GM12878 (cell line): ENCODE results near the gene OR4F15. TPM values are rescaled to one million over a fixed set of nuclear protein-coding genes. Genes with fewer than 3 reads are reported as not detected.

Experiments used
- ATAC-seq: fragments of 200-7000 bp; cut with Tn5 transposase; 3 replicates; pipeline ENCODE4 v1.9.1; 2020; ENCODE audit warnings: mild to moderate bottlenecking, moderate library complexity
- BruUV-seq: library from RNA; stranded (reverse); fragments of 400-500 nt; replicated peaks from 2 replicates; lab custom pipeline; 2021; lab: Mats Ljungman, UMichigan
- CTCF ChIA-PET: fragments of 300-600 bp; sonication (Branson Sonifier 250); formaldehyde crosslinking; extraction: SDS; loops from one replicate; lab custom pipeline; 2021; ENCODE audit warnings: inconsistent platforms; lab: Yijun Ruan, JAX
- POLR2A ChIA-PET: fragments of 350-600 bp; formaldehyde crosslinking; extraction: SDS; loops from one replicate; lab custom pipeline; 2021; ENCODE audit warnings: inconsistent platforms; lab: Charles Lee
- RAD21 ChIA-PET: fragments of 300-600 bp; sonication (Branson Sonifier 250); formaldehyde crosslinking; loops from one replicate; lab custom pipeline; 2023; ENCODE audit warnings: antibody characterized with exemption; ENCODE audit not compliant: unreplicated experiment; lab: Charles Lee
- SMC1A ChIA-PET: fragments of 300-600 bp; sonication (Branson Sonifier 250); formaldehyde crosslinking; loops from one replicate; lab custom pipeline; 2023; ENCODE audit not compliant: unreplicated experiment, uncharacterized antibody; lab: Charles Lee
- DNase-seq: peaks from one replicate; pipeline ENCODE4 v3.0.0-alpha.2; 2011; ENCODE audit warnings: low read depth, low spot score
- FAIRE-seq: peaks from 3 replicates; lab custom pipeline; 2011; peaks lifted over from hg19 to GRCh38; lab: Jason Lieb, UNC
- H2AFZ ChIP-seq: 2 replicates; pipeline ENCODE4 v1.6.0; 2011; ENCODE audit warnings: low read depth, low read length, control low read depth; ENCODE audit not compliant: control insufficient read depth
- H3K27ac ChIP-seq: 2 replicates; pipeline ENCODE4 v1.5.1; 2011; ENCODE audit warnings: control low read depth; ENCODE audit not compliant: control insufficient read depth, insufficient read depth
- H3K27me3 ChIP-seq, 2 experiments: replicated peaks in 1 of 2; 2 replicates each; pipeline versions ENCODE4 v1.6.0 to v1.6.1; 2011; ENCODE audit warnings: low read length in 1 of 2; ENCODE audit not compliant: control insufficient read depth in 2 of 2, insufficient read depth in 2 of 2
- H3K36me3 ChIP-seq, 2 experiments: 2 replicates each; pipeline ENCODE4 v1.5.1; 2011; ENCODE audit warnings: low read length in 1 of 2; ENCODE audit not compliant: control insufficient read depth in 2 of 2, insufficient read depth in 2 of 2
- H3K4me1 ChIP-seq: 2 replicates; pipeline ENCODE4 v1.6.1; 2011; ENCODE audit warnings: mild to moderate bottlenecking, low read length, moderate library complexity, mixed read lengths; ENCODE audit not compliant: control insufficient read depth, insufficient read depth
- H3K4me2 ChIP-seq: 2 replicates; pipeline ENCODE4 v1.6.0; 2011; ENCODE audit warnings: control low read depth; ENCODE audit not compliant: control insufficient read depth, insufficient read depth
- H3K4me3 ChIP-seq: fragments of 200-600 bp; sonication (generic); 2 replicates; pipeline ENCODE4 v1.5.1; 2016
- H3K79me2 ChIP-seq: 2 replicates; pipeline ENCODE4 v1.6.0; 2011; ENCODE audit warnings: low read length; ENCODE audit not compliant: control insufficient read depth, insufficient read depth
- H3K9ac ChIP-seq: 2 replicates; pipeline ENCODE4 v1.8.0; 2011; ENCODE audit warnings: low read length, control low read depth, mixed read lengths; ENCODE audit not compliant: control insufficient read depth, insufficient read depth
- H3K9me3 ChIP-seq: replicated peaks from 3 replicates; pipeline ENCODE4 v1.5.1; 2011; ENCODE audit warnings: mild to moderate bottlenecking, low read length; ENCODE audit not compliant: control insufficient read depth, insufficient read depth
- H4K20me1 ChIP-seq: 2 replicates; pipeline ENCODE4 v1.6.0; 2011; ENCODE audit not compliant: control insufficient read depth, insufficient read depth
- CEBPB ChIP-seq, 2 experiments: fragments of 150-350 bp in 1 of 2; IDR thresholded peaks; 2 replicates each; pipeline ENCODE4 v1.6.1; 2012 to 2014; ENCODE audit warnings: low read depth in 2 of 2, low read length in 2 of 2, borderline replicate concordance in 1 of 2, inconsistent platforms in 1 of 2
- NBN ChIP-seq: fragments of 450-650 bp; IDR thresholded peaks from 2 replicates; pipeline ENCODE4 v1.6.1; 2016
- NR2C1 ChIP-seq: fragments of 450-650 bp; IDR thresholded peaks from 2 replicates; pipeline ENCODE4 v1.6.1; 2017; ENCODE audit warnings: antibody characterized with exemption, mild to moderate bottlenecking, moderate library complexity
- SRF ChIP-seq, 2 experiments: IDR thresholded peaks; 2 replicates each; pipeline ENCODE4 v1.6.1; 2011; ENCODE audit warnings: low read depth in 2 of 2, low read length in 2 of 2, mild to moderate bottlenecking in 1 of 2, moderate library complexity in 1 of 2
- ZNF24 ChIP-seq: fragments of 450-650 bp; IDR thresholded peaks from 2 replicates; pipeline ENCODE4 v1.6.1; 2017; ENCODE audit warnings: antibody characterized with exemption, mild to moderate bottlenecking
- ZSCAN29 ChIP-seq: fragments of 450-650 bp; IDR thresholded peaks from 2 replicates; pipeline ENCODE4 v1.6.1; 2017; ENCODE audit warnings: mild to moderate bottlenecking, moderate library complexity
- WGBS: methylation state at CpG from one replicate; pipeline ENCODE4 v1.1.6; 2016; ENCODE audit warnings: low lambda C conversion rate; ENCODE audit not compliant: insufficient replicate concordance, insufficient coverage; ENCODE audit errors: missing lambda C conversion rate; 5-methylcytosine and 5-hydroxymethylcytosine counted together
- in situ Hi-C: fragments of 300-500 bp; cut with MboI; formaldehyde crosslinking; loops from 9 replicates; pipeline ENCODE4 v1.14.3; 2018; ENCODE audit warnings: mixed read lengths
- intact Hi-C: fragments of 100-400 bp; cut with micrococcal nuclease; formaldehyde crosslinking; loops from one replicate; pipeline ENCODE4 v1.14.2; 2022; ENCODE audit not compliant: unreplicated experiment
- polyA plus RNA-seq, 11 experiments: library from polyadenylated mRNA; depleted of rRNA in 4 of 11; unstranded in 6 of 11; stranded (reverse) in 5 of 11; fragments of >200 nt; fragmentation: Nextera tagmentation in 4 of 11; fragmentation: Illumina TruSeq in 1 of 11; extraction: Ambion mirVana in 4 of 11; extraction: Trizol in 1 of 11; gene quantifications; 1 replicate in 1 of 11; 2 replicates in 10 of 11; pipeline versions ENCODE4 v1.2.1 to v1.2.3, GENCODE V29; 2011 to 2016; ENCODE audit warnings: inconsistent platforms in 2 of 11, missing spikeins in 2 of 11, low read depth in 1 of 11
- total RNA-seq, 4 experiments: library from RNA; depleted of rRNA in 3 of 4; stranded (reverse); fragments of >200 nt in 3 of 4; fragmentation: Illumina TruSeq in 1 of 4; extraction: Trizol in 1 of 4; gene quantifications; 2 replicates each; pipeline versions ENCODE4 v1.2.1 to v1.2.3, GENCODE V29; 2013 to 2021
- TF ChIP-seq, protein P1 (sequence below): fragments of 450-650 bp; IDR thresholded peaks from 2 replicates; pipeline ENCODE4 v1.6.1; 2016; ENCODE audit warnings: mild to moderate bottlenecking
- TF ChIP-seq, protein P2 (sequence below): fragments of 450-650 bp; IDR thresholded peaks from 2 replicates; pipeline ENCODE4 v1.6.1; 2017; ENCODE audit warnings: low read depth, mild to moderate bottlenecking, moderate library complexity
- TF ChIP-seq, protein P3 (sequence below): fragments of 450-650 bp; IDR thresholded peaks from 2 replicates; pipeline ENCODE4 v1.6.1; 2017; ENCODE audit warnings: mild to moderate bottlenecking, low read depth, inconsistent platforms; ENCODE audit not compliant: poor library complexity, severe bottlenecking
- TF ChIP-seq, protein P4 (sequence below): fragments of 150-350 bp; IDR thresholded peaks from 2 replicates; pipeline ENCODE4 v1.6.1; 2016; ENCODE audit warnings: low read depth, low read length
- TF ChIP-seq, protein P5 (sequence below): fragments of 450-650 bp; IDR thresholded peaks from 2 replicates; pipeline ENCODE4 v1.6.1; 2017; ENCODE audit warnings: borderline replicate concordance
- TF ChIP-seq, protein P6 (sequence below): IDR thresholded peaks from 2 replicates; pipeline ENCODE4 v1.6.1; 2011; ENCODE audit warnings: low read depth, mild to moderate bottlenecking, low read length, moderate library complexity, borderline replicate concordance; ENCODE audit errors: extremely low read depth

Gene OR4F15
- total and polyA plus RNA-seq, 10 of the 15 experiments (the other 5 are each of a cell fraction or from before 2014, with no cell fraction given): not detected

DNA sequence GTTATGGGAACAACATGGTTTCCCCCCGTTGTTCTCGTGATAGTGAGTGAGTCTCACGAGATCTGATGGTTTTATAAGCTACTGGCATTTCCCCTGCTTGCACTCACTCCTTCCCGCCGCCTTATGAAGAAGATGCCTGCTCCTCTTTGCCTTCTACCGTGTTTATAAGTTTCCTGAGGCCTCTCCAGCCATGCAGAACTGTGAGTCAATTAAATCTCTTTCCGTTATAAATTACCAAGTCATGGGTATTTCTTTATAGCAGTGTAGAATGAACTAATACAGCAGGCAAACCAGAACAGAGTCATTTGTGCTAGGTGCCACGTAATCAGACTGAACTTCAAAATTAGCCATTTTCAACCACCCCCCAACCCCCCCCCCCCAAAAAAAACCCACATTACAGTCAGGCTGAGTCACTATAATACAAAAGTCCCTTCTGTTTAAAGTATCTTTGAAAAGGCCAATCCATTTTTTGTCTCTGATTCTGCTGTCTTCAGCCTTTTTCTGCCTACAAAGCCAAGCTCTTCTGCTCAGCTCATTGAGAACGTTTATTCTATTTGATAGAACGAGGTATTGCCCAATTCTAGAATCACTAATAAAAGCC is 4.6 kb upstream of the OR4F15 start:
- intact Hi-C loops (no loop called here), in situ Hi-C loops (no loop called here)
- Histone ChIP-seq H3K4me3 (no peak overlapping the region), H3K4me1 (no peaks in the 10 kb centered on the region), H2AFZ (no peak overlapping the region), H3K27ac (no peak overlapping the region), H3K9me3 (no peaks in the 10 kb centered on the region), H3K9ac (no peak overlapping the region), H3K27me3 (no peaks in the 10 kb centered on the region), H4K20me1 (no peaks in the 10 kb centered on the region), H3K4me2 (no peak overlapping the region), H3K36me3 (no peaks in the 10 kb centered on the region), H3K79me2 (no peaks in the 10 kb centered on the region)
- ChIA-PET POLR2A (no interaction called here), SMC1A (interaction anchor here (1.3 kb wide), 1 partner anchor 14 kb away, joined by 3 read pairs; no protein-coding TSS in a partner anchor), CTCF (no interaction called here), RAD21 (no interaction called here)
- DNase-seq: no peak
- WGBS: 2% methylated on average over 10 of the region's 10 CpGs
- no peak for FAIRE-seq
- peak; percentile 46 for ATAC-seq
- no TSS peak for BruUV-seq
- TF ChIP-seq NBN: no peak
- no peak for TF ChIP-seq CEBPB (IDR thresholded peaks at IDR 0.05; ENCODE audit: borderline replicate concordance in 1 of 2, low read depth in 2 of 2, low read length in 2 of 2)
- TF ChIP-seq, protein P1, sequence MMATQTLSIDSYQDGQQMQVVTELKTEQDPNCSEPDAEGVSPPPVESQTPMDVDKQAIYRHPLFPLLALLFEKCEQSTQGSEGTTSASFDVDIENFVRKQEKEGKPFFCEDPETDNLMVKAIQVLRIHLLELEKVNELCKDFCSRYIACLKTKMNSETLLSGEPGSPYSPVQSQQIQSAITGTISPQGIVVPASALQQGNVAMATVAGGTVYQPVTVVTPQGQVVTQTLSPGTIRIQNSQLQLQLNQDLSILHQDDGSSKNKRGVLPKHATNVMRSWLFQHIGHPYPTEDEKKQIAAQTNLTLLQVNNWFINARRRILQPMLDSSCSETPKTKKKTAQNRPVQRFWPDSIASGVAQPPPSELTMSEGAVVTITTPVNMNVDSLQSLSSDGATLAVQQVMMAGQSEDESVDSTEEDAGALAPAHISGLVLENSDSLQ: no peak
- TF ChIP-seq SRF (IDR thresholded peaks at IDR 0.05; ENCODE audit: low read depth in 2 of 2, low read length in 2 of 2): no peak
- TF ChIP-seq, protein P2, sequence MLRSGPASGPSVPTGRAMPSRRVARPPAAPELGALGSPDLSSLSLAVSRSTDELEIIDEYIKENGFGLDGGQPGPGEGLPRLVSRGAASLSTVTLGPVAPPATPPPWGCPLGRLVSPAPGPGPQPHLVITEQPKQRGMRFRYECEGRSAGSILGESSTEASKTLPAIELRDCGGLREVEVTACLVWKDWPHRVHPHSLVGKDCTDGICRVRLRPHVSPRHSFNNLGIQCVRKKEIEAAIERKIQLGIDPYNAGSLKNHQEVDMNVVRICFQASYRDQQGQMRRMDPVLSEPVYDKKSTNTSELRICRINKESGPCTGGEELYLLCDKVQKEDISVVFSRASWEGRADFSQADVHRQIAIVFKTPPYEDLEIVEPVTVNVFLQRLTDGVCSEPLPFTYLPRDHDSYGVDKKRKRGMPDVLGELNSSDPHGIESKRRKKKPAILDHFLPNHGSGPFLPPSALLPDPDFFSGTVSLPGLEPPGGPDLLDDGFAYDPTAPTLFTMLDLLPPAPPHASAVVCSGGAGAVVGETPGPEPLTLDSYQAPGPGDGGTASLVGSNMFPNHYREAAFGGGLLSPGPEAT: no peak
- TF ChIP-seq, protein P3, sequence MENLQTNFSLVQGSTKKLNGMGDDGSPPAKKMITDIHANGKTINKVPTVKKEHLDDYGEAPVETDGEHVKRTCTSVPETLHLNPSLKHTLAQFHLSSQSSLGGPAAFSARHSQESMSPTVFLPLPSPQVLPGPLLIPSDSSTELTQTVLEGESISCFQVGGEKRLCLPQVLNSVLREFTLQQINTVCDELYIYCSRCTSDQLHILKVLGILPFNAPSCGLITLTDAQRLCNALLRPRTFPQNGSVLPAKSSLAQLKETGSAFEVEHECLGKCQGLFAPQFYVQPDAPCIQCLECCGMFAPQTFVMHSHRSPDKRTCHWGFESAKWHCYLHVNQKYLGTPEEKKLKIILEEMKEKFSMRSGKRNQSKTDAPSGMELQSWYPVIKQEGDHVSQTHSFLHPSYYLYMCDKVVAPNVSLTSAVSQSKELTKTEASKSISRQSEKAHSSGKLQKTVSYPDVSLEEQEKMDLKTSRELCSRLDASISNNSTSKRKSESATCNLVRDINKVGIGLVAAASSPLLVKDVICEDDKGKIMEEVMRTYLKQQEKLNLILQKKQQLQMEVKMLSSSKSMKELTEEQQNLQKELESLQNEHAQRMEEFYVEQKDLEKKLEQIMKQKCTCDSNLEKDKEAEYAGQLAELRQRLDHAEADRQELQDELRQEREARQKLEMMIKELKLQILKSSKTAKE: no peak
- TF ChIP-seq, protein P4, sequence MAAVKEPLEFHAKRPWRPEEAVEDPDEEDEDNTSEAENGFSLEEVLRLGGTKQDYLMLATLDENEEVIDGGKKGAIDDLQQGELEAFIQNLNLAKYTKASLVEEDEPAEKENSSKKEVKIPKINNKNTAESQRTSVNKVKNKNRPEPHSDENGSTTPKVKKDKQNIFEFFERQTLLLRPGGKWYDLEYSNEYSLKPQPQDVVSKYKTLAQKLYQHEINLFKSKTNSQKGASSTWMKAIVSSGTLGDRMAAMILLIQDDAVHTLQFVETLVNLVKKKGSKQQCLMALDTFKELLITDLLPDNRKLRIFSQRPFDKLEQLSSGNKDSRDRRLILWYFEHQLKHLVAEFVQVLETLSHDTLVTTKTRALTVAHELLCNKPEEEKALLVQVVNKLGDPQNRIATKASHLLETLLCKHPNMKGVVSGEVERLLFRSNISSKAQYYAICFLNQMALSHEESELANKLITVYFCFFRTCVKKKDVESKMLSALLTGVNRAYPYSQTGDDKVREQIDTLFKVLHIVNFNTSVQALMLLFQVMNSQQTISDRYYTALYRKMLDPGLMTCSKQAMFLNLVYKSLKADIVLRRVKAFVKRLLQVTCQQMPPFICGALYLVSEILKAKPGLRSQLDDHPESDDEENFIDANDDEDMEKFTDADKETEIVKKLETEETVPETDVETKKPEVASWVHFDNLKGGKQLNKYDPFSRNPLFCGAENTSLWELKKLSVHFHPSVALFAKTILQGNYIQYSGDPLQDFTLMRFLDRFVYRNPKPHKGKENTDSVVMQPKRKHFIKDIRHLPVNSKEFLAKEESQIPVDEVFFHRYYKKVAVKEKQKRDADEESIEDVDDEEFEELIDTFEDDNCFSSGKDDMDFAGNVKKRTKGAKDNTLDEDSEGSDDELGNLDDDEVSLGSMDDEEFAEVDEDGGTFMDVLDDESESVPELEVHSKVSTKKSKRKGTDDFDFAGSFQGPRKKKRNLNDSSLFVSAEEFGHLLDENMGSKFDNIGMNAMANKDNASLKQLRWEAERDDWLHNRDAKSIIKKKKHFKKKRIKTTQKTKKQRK: no peak
- no peak for TF ChIP-seq ZNF24
- no peak for TF ChIP-seq ZSCAN29
- TF ChIP-seq, protein P5, sequence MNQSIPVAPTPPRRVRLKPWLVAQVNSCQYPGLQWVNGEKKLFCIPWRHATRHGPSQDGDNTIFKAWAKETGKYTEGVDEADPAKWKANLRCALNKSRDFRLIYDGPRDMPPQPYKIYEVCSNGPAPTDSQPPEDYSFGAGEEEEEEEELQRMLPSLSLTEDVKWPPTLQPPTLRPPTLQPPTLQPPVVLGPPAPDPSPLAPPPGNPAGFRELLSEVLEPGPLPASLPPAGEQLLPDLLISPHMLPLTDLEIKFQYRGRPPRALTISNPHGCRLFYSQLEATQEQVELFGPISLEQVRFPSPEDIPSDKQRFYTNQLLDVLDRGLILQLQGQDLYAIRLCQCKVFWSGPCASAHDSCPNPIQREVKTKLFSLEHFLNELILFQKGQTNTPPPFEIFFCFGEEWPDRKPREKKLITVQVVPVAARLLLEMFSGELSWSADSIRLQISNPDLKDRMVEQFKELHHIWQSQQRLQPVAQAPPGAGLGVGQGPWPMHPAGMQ: no peak
- no peak for TF ChIP-seq NR2C1
- TF ChIP-seq, protein P6, sequence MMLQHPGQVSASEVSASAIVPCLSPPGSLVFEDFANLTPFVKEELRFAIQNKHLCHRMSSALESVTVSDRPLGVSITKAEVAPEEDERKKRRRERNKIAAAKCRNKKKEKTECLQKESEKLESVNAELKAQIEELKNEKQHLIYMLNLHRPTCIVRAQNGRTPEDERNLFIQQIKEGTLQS: no peak
